Naive thymus-derived CD4-positive, alpha-beta T cell (primary cell): Measurements from ENCODE around the gene DNM3. TPM values are rescaled to one million over a fixed set of nuclear protein-coding genes. Genes with fewer than 3 reads are reported as not detected.
A peak's percentile ranks its signal among the peaks of the same experiment; 100 is the strongest.

ENCODE experiments used
- ATAC-seq: fragments of 150-1000 bp; cut with Tn5 transposase; 2 replicates; pipeline ENCODE4 v1.10.0; 2021; ENCODE audit warnings: mild to moderate bottlenecking, moderate library complexity
- CTCF ChIA-PET: fragments of 350-600 bp; sonication (Branson Sonifier 250); formaldehyde crosslinking; loops from one replicate; lab custom pipeline; 2021; ENCODE audit warnings: antibody characterized with exemption; lab: Charles Lee
- POLR2A ChIA-PET: fragments of 350-600 bp; sonication (Branson Sonifier 250); formaldehyde crosslinking; loops from one replicate; lab custom pipeline; 2021; ENCODE audit warnings: antibody characterized with exemption, inconsistent platforms; lab: Charles Lee
- DNase-seq, 9 donors: peaks; one replicate each; pipeline versions ENCODE4 v3.0.0 to v3.0.0-alpha.2; 2020 to 2022; ENCODE audit warnings: mixed read lengths in 1 of 9
- H3K27ac ChIP-seq: one replicate; pipeline ENCODE4 v1.7.0; 2013; ENCODE audit warnings: mild to moderate bottlenecking, low read depth, low read length, moderate library complexity
- H3K27me3 ChIP-seq, 2 donors: one replicate each; pipeline ENCODE4 v1.7.0; 2013; ENCODE audit warnings: low read length in 2 of 2, mild to moderate bottlenecking in 2 of 2, moderate library complexity in 2 of 2; ENCODE audit not compliant: control insufficient read depth in 2 of 2, insufficient read depth in 2 of 2
- H3K36me3 ChIP-seq, 3 experiments: 1 replicate in 2 of 3; 2 replicates in 1 of 3; pipeline ENCODE4 v1.7.0; 2013; ENCODE audit warnings: low read length in 3 of 3, mild to moderate bottlenecking in 3 of 3, moderate library complexity in 1 of 3; ENCODE audit not compliant: insufficient read depth in 3 of 3, control insufficient read depth in 2 of 3
- H3K4me1 ChIP-seq, 2 donors: one replicate each; pipeline ENCODE4 v1.7.0; 2013; ENCODE audit warnings: low read length in 2 of 2, mild to moderate bottlenecking in 2 of 2, moderate library complexity in 1 of 2; ENCODE audit not compliant: control insufficient read depth in 2 of 2, insufficient read depth in 2 of 2
- H3K4me3 ChIP-seq: 2 replicates; pipeline ENCODE4 v1.7.0; 2013; ENCODE audit warnings: mild to moderate bottlenecking, low read length
- H3K9me3 ChIP-seq, 3 experiments: 1 replicate in 2 of 3; 2 replicates in 1 of 3; pipeline ENCODE4 v1.7.0; 2013; ENCODE audit warnings: low read length in 3 of 3; ENCODE audit not compliant: control insufficient read depth in 2 of 3
- H3K27ac Mint-ChIP-seq, 9 donors: one replicate each; pipeline ENCODE4 v1.8.0; 2020 to 2022; ENCODE audit warnings: mixed read lengths in 9 of 9, mild to moderate bottlenecking in 8 of 9, moderate library complexity in 5 of 9, inconsistent platforms in 2 of 9
- H3K27me3 Mint-ChIP-seq, 5 donors: one replicate each; pipeline ENCODE4 v1.8.0; 2021 to 2022; ENCODE audit warnings: mixed read lengths in 5 of 5, mild to moderate bottlenecking in 1 of 5
- H3K36me3 Mint-ChIP-seq, 5 donors: one replicate each; pipeline ENCODE4 v1.8.0; 2020 to 2022; ENCODE audit warnings: mixed read lengths in 5 of 5, mild to moderate bottlenecking in 3 of 5, inconsistent platforms in 1 of 5
- H3K4me1 Mint-ChIP-seq, 7 donors: one replicate each; pipeline ENCODE4 v1.8.0; 2020 to 2022; ENCODE audit warnings: mixed read lengths in 7 of 7, mild to moderate bottlenecking in 3 of 7, inconsistent platforms in 1 of 7
- H3K4me3 Mint-ChIP-seq, 10 donors: one replicate each; pipeline ENCODE4 v1.8.0; 2020 to 2022; ENCODE audit warnings: mild to moderate bottlenecking in 10 of 10, mixed read lengths in 10 of 10, moderate library complexity in 6 of 10, inconsistent platforms in 2 of 10
- H3K9me3 Mint-ChIP-seq, 11 donors: one replicate each; pipeline ENCODE4 v1.8.0; 2020 to 2022; ENCODE audit warnings: mixed read lengths in 11 of 11, mild to moderate bottlenecking in 4 of 11, inconsistent platforms in 1 of 11, moderate library complexity in 1 of 11
- intact Hi-C, 2 donors: fragments of 100-400 bp; cut with micrococcal nuclease; formaldehyde crosslinking; loops; one replicate each; pipeline ENCODE4 v1.15.1; 2023
- polyA plus RNA-seq, 2 donors: library from polyadenylated mRNA; unstranded; fragments of 300-500 nt; fragmentation: Illumina TruSeq; gene quantifications; one replicate each; pipeline ENCODE4 v1.2.3, GENCODE V29; 2021
- total RNA-seq, 6 experiments: library from RNA in 5 of 6; stranded (reverse) in 5 of 6; gene quantifications; 1 replicate in 5 of 6; 2 replicates in 1 of 6; pipeline ENCODE4 v1.2.3 and lab custom pipeline; 2021 to 2026

DNM3 gene
- total and polyA plus RNA-seq, 7 experiments from 2014 or later, result 1.2 to 2.5 (median 2.0) TPM

DNA sequence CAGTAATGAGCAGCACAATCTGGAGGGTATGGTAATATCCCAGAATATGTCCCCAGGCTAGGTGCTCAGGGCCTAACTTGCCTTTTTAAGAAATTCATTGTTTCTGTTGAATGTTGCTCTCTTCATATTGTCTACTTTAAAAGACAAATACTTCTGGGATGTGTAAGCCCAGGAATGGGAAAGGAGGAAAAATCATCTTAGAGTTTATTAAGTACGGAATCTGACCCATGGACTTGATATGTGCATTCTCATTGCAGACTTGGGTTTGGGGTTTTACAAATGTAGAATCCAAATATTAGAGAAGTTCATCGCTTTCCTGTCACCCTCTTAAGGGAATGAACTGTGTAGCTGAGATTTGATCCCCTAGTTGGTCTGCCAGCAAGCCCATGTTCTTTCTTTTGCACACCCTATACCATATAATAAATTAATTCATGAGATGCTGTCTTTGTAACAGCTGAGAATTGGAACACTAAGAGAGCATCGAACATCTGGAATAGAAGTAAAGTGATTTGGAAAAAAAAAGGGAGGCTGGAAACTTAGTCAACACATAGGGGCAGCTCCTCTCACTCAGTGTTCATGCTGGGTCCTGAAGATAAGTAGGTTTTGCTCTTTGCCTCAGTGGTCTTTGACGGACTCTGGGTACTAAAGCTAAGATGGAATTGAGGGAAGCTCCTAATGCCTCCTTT lies 343.4 kb downstream of the DNM3 start:
- ATAC-seq (no peak), DNase-seq (no peak)
- Histone ChIP-seq H3K36me3 (no peaks in the 10 kb centered on the region), H3K4me3 (no peak overlapping the region), H3K27ac (no peak overlapping the region), H3K27me3 (no peaks in the 10 kb centered on the region), H3K9me3 (no peaks in the 10 kb centered on the region), H3K4me1 (peaks cover 21 to 23% of the 10 kb centered on the region in 2 donors)
- peak overlapping the region in 2 of 10 donors; percentile 26 to 49 for H3K4me3 Mint-ChIP-seq
- intact Hi-C loops, result loop anchor here (5.0 to 10.0 kb wide), 9 partner anchors 47 to 697 kb away; partner anchors contain the start of genes METTL13 (in 2 of the 2) and PRRC2C (in 1 of the 2)
- H3K4me1 Mint-ChIP-seq, result peaks cover 26 to 57% (median 40%) of the 10 kb centered on the region in 7 donors
- H3K27ac Mint-ChIP-seq, result peak overlapping the region in 3 of 9 donors; percentile 36 to 69 (median 68)
- H3K36me3 Mint-ChIP-seq, result peaks cover 0 to 19% (median 0%) of the 10 kb centered on the region in 5 donors
- H3K9me3 Mint-ChIP-seq, result no peaks in the 10 kb centered on the region
- POLR2A ChIA-PET, result interaction anchor here (0.6 to 1.1 kb wide), 3 partner anchors 92 to 247 kb away, joined by 3 to 4 read pairs (median 4); no protein-coding TSS in a partner anchor
- no peaks in the 10 kb centered on the region for H3K27me3 Mint-ChIP-seq
- CTCF ChIA-PET, result no interaction called here

DNA sequence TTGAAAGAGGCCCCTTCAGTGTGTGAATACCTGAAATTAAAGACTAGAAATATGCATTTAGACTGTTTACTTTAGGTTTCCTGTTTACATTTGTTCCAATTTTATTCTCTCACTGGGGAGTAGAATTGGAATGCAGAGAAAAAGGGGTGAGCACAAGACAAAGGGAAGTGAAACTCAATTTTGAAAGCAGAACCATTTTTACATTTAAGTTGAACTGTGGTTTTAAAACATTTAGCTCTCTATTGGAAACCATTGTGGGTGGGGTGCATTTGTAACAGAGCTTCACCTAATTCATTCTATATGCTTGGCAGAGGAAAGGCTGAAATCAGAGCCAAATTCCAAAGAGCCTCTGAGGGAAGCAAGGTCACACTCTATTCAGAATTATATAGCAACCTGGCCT lies 343.9 kb downstream of the DNM3 start:
- no peak for DNase-seq
- no peaks in the 10 kb centered on the region for H3K27me3 ChIP-seq
- H3K9me3 ChIP-seq, result no peaks in the 10 kb centered on the region
- intact Hi-C loops, result loop anchor here in 1 of 2 donors (10.0 kb wide), 3 partner anchors 170 to 510 kb away; partner anchors contain the start of gene METTL13
- H3K27ac Mint-ChIP-seq, result peak overlapping the region in 2 of 9 donors; percentile 68 to 69
- ATAC-seq, result no peak
- no peak overlapping the region for H3K27ac ChIP-seq
- H3K9me3 Mint-ChIP-seq, result peaks cover 0 to 3% (median 0%) of the 10 kb centered on the region in 11 donors
- no peak overlapping the region for H3K4me3 ChIP-seq
- no peaks in the 10 kb centered on the region for H3K36me3 ChIP-seq
- H3K4me1 Mint-ChIP-seq, result peaks cover 26 to 51% (median 38%) of the 10 kb centered on the region in 7 donors
- H3K27me3 Mint-ChIP-seq, result no peaks in the 10 kb centered on the region
- peaks cover 0 to 22% (median 0%) of the 10 kb centered on the region in 5 donors for H3K36me3 Mint-ChIP-seq
- CTCF ChIA-PET, result interaction anchor here (0.7 kb wide), 1 partner anchor 818 kb away, joined by 4 read pairs; no protein-coding TSS in a partner anchor
- POLR2A ChIA-PET, result interaction anchor here (0.6 to 1.1 kb wide), 4 partner anchors 93 to 247 kb away, joined by 3 to 4 read pairs (median 4); no protein-coding TSS in a partner anchor
- H3K4me3 Mint-ChIP-seq, result peak overlapping the region in 2 of 10 donors; percentile 26 to 49
- H3K4me1 ChIP-seq, result peaks cover 18 to 21% of the 10 kb centered on the region in 2 donors

GRCh38 chr1:172185996-172186395 lies 344.7 kb downstream of the DNM3 start:
- CTCF ChIA-PET, result interaction anchor here (0.7 kb wide), 1 partner anchor 819 kb away, joined by 4 read pairs; no protein-coding TSS in a partner anchor
- H3K36me3 ChIP-seq, result no peaks in the 10 kb centered on the region
- Mint-ChIP-seq H3K36me3 (peaks cover 0 to 22% (median 0%) of the 10 kb centered on the region in 5 donors), H3K27me3 (no peaks in the 10 kb centered on the region), H3K4me3 (no peak overlapping the region), H3K27ac (peak overlapping the region in 1 of 9 donors; percentile 69), H3K4me1 (peaks cover 22 to 44% (median 31%) of the 10 kb centered on the region in 7 donors), H3K9me3 (peaks cover 0 to 3% (median 0%) of the 10 kb centered on the region in 11 donors)
- no peak overlapping the region for H3K4me3 ChIP-seq
- ATAC-seq (no peak), DNase-seq (no peak)
- no peaks in the 10 kb centered on the region for H3K27me3 ChIP-seq
- POLR2A ChIA-PET, result interaction anchor here (0.6 to 1.1 kb wide), 2 partner anchors 209 to 321 kb away, joined by 3 read pairs; no protein-coding TSS in a partner anchor
- peaks cover 12 to 16% of the 10 kb centered on the region in 2 donors for H3K4me1 ChIP-seq
- H3K9me3 ChIP-seq, result no peaks in the 10 kb centered on the region
- intact Hi-C loops, result loop anchor here in 1 of 2 donors (10.0 kb wide), 3 partner anchors 169 to 509 kb away; partner anchors contain the start of gene METTL13
- H3K27ac ChIP-seq, result no peak overlapping the region

GRCh38 chr1:172201572-172201971 lies 360.3 kb downstream of the DNM3 start:
- Mint-ChIP-seq H3K9me3 (peaks cover 7 to 43% (median 26%) of the 10 kb centered on the region in 11 donors), H3K36me3 (peaks cover 13 to 31% (median 17%) of the 10 kb centered on the region in 5 donors), H3K27ac (no peak overlapping the region), H3K27me3 (peaks cover 0 to 6% (median 0%) of the 10 kb centered on the region in 5 donors), H3K4me3 (no peak overlapping the region), H3K4me1 (peaks cover 0 to under 1% (median 0%) of the 10 kb centered on the region in 7 donors)
- CTCF ChIA-PET, result interaction anchor here (1.4 kb wide), 1 partner anchor 13 kb away, joined by 3 read pairs; no protein-coding TSS in a partner anchor
- Histone ChIP-seq H3K27ac (no peak overlapping the region), H3K27me3 (no peaks in the 10 kb centered on the region), H3K9me3 (no peaks in the 10 kb centered on the region), H3K4me3 (no peak overlapping the region), H3K36me3 (no peaks in the 10 kb centered on the region), H3K4me1 (no peaks in the 10 kb centered on the region)
- intact Hi-C loops, result no loop called here
- no peak for ATAC-seq
- DNase-seq, result no peak
- POLR2A ChIA-PET, result no interaction called here

GRCh38 chr1:172203135-172203823 lies 362.0 kb downstream of the DNM3 start:
- Mint-ChIP-seq H3K27ac (no peak overlapping the region), H3K4me1 (peaks cover 0 to 5% (median 0%) of the 10 kb centered on the region in 7 donors), H3K27me3 (peaks cover 0 to 6% (median 0%) of the 10 kb centered on the region in 5 donors), H3K36me3 (peaks cover 7 to 21% (median 16%) of the 10 kb centered on the region in 5 donors), H3K4me3 (no peak overlapping the region), H3K9me3 (peaks cover 7 to 26% (median 17%) of the 10 kb centered on the region in 11 donors)
- intact Hi-C loops, result no loop called here
- ChIA-PET POLR2A (no interaction called here), CTCF (no interaction called here)
- Histone ChIP-seq H3K9me3 (no peaks in the 10 kb centered on the region), H3K4me1 (no peaks in the 10 kb centered on the region), H3K36me3 (no peaks in the 10 kb centered on the region), H3K27me3 (no peaks in the 10 kb centered on the region), H3K27ac (no peak overlapping the region), H3K4me3 (no peak overlapping the region)
- DNase-seq (no peak), ATAC-seq (no peak)

GRCh38 chr1:172203902-172204301 lies 362.6 kb downstream of the DNM3 start:
- no peak overlapping the region for H3K27ac ChIP-seq
- H3K36me3 ChIP-seq, result no peaks in the 10 kb centered on the region
- no peaks in the 10 kb centered on the region for H3K4me1 ChIP-seq
- intact Hi-C loops, result no loop called here
- ATAC-seq (no peak), DNase-seq (no peak)
- Mint-ChIP-seq H3K36me3 (peaks cover 3 to 18% (median 14%) of the 10 kb centered on the region in 5 donors), H3K4me1 (peaks cover 0 to 5% (median 0%) of the 10 kb centered on the region in 7 donors), H3K4me3 (no peak overlapping the region), H3K9me3 (peaks cover 6 to 22% (median 14%) of the 10 kb centered on the region in 11 donors), H3K27ac (no peak overlapping the region), H3K27me3 (peaks cover 0 to 2% (median 0%) of the 10 kb centered on the region in 5 donors)
- CTCF ChIA-PET, result no interaction called here
- POLR2A ChIA-PET, result no interaction called here
- H3K27me3 ChIP-seq, result no peaks in the 10 kb centered on the region
- no peaks in the 10 kb centered on the region for H3K9me3 ChIP-seq
- H3K4me3 ChIP-seq, result no peak overlapping the region
